Measurements from ENCODE around the gene GAREM1. TPM values are rescaled to one million over a fixed set of nuclear protein-coding genes. Genes with fewer than 3 reads are reported as not detected.

GAREM1 gene
- total RNA-seq, 4 donors from 2014 or later = 10.8 to 32.5 (median 18.3) TPM

DNA sequence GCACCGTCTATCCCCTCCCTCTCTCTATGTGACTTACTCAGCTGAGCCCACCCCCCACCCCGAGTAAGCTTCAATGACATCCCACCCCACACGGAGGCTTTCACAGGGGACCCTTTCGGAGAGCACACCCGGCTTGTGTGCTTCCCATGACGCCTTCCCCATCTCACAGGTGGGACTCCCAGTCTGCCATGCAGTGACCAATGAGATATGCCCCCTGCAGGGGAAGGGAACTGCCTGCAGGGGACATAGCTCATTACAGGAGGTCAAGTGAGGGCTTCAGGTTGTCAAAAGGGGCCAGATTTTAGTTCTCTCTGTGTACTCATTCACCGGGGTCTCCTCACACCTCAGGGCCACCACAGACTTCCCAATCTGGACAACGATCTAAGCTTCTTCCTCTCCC, 112.6 kb downstream of the GAREM1 start:
- DNase-seq = no peak
- H3K4me1 ChIP-seq = peaks cover 0 to 8% (median 0%) of the 10 kb centered on the region in 3 donors
- no peaks in the 10 kb centered on the region for H3K27me3 ChIP-seq
- H3K4me3 ChIP-seq = no peak overlapping the region
- WGBS, 2 donors = 63 to 74% methylated on average over 4 to 7 of the region's 8 CpGs
- no peaks in the 10 kb centered on the region for H3K9me3 ChIP-seq
- no peaks in the 10 kb centered on the region for H3K36me3 ChIP-seq
- TF ChIP-seq, protein P1, sequence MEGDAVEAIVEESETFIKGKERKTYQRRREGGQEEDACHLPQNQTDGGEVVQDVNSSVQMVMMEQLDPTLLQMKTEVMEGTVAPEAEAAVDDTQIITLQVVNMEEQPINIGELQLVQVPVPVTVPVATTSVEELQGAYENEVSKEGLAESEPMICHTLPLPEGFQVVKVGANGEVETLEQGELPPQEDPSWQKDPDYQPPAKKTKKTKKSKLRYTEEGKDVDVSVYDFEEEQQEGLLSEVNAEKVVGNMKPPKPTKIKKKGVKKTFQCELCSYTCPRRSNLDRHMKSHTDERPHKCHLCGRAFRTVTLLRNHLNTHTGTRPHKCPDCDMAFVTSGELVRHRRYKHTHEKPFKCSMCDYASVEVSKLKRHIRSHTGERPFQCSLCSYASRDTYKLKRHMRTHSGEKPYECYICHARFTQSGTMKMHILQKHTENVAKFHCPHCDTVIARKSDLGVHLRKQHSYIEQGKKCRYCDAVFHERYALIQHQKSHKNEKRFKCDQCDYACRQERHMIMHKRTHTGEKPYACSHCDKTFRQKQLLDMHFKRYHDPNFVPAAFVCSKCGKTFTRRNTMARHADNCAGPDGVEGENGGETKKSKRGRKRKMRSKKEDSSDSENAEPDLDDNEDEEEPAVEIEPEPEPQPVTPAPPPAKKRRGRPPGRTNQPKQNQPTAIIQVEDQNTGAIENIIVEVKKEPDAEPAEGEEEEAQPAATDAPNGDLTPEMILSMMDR (IDR thresholded peaks at IDR 0.05) = no peak
- no peak for TF ChIP-seq POLR2A (IDR thresholded peaks at IDR 0.05)
- intact Hi-C loops (cut with DNase I) = no loop called here
- no peak overlapping the region for H3K27ac ChIP-seq

DNA sequence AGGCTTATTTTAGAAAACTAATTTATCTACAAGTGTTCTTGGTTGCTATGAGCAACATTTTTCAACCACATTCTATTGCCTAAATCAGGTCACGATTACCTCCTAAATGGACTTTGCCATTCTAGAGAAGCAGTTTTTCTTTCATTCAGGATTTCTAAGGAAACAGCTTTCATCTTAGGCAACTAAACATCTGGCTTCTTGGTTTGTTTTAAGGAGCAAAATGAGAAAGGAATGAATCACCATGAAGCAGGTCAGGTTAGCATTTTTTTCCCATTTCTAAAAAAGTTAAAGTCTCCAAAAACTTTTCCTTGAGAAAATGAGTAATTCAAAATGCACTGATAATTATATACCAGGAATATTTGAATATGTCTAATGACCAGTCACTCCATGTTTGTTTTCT, 114.8 kb downstream of the GAREM1 start:
- WGBS, 2 donors = 63 to 76% methylated on average over 1 of the region's 1 CpG
- H3K4me3 ChIP-seq = no peak overlapping the region
- intact Hi-C loops (cut with DNase I) = no loop called here
- H3K27ac ChIP-seq = no peak overlapping the region
- TF ChIP-seq, protein P1 (IDR thresholded peaks at IDR 0.05) = no peak
- no peak for TF ChIP-seq POLR2A (IDR thresholded peaks at IDR 0.05)
- H3K4me1 ChIP-seq = peaks cover 0 to 4% (median 0%) of the 10 kb centered on the region in 3 donors
- H3K27me3 ChIP-seq = no peaks in the 10 kb centered on the region
- no peak for DNase-seq
- no peaks in the 10 kb centered on the region for H3K36me3 ChIP-seq
- H3K9me3 ChIP-seq = no peaks in the 10 kb centered on the region

- peaks cover 0 to 18% (median 0%) of the 10 kb centered on the region in 3 donors for H3K4me1 ChIP-seq
- no peak overlapping the region for H3K4me3 ChIP-seq
- no peaks in the 10 kb centered on the region for H3K27me3 ChIP-seq
- 84 to 93% methylated on average over 5 of the region's 5 CpGs for WGBS, 2 donors
- H3K27ac ChIP-seq = no peak overlapping the region
- no peaks in the 10 kb centered on the region for H3K36me3 ChIP-seq
- TF ChIP-seq, protein P1 (IDR thresholded peaks at IDR 0.05) = no peak
- TF ChIP-seq POLR2A (IDR thresholded peaks at IDR 0.05) = no peak
- H3K9me3 ChIP-seq = no peaks in the 10 kb centered on the region
- no peak for DNase-seq
- intact Hi-C loops (cut with DNase I) = no loop called here
Observed at GRCh38 chr18:32354518-32354917, 116.2 kb downstream of the GAREM1 start.

DNA sequence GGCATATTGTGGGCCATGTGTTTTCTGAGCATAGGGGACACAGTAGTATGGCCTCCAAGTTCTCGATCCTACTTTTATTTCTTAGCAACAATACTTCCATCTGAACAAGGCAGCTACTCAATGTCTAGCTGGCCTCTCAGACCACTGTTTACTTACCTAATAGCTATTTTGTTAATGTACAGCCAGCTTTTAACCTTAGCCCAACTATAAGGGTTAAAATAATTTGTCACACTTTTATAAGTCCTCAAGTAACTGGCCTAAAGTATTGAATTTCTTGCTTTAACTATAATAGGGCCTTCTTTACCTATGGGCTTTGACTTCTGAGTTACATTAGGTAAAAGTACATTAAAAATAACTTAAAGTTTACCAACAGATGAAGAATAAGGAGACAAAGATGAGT, 117.4 kb downstream of the GAREM1 start:
- intact Hi-C loops (cut with DNase I) = no loop called here
- no peak for TF ChIP-seq POLR2A (IDR thresholded peaks at IDR 0.05)
- TF ChIP-seq, protein P1 (IDR thresholded peaks at IDR 0.05) = no peak

DNA sequence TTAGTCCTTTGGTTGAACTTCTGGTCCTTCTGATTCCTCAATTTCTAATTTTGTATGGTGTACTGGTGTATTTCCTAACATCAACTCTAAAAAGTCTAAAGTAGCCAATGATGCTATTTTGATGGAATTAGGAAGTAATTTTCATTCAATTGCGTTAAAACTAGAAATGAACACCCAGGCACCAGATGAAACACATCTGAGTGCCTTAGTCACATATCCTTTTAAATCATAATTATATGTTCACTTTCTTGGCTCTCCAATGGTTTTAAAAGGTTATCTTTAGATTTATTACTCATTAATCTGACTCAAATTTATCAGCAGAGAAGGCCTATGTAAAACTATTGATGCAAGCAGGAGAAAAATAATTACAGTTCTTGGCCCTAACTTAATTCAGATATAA, 119.7 kb downstream of the GAREM1 start:
- Histone ChIP-seq H3K4me3 (no peak overlapping the region), H3K27ac (peak overlapping the region in 3 of 4 donors; percentile 56 to 79 (median 75)), H3K27me3 (no peaks in the 10 kb centered on the region), H3K9me3 (no peaks in the 10 kb centered on the region), H3K4me1 (peaks cover 0 to 47% (median 0%) of the 10 kb centered on the region in 3 donors), H3K36me3 (no peaks in the 10 kb centered on the region)
- no peak for DNase-seq
- WGBS, 2 donors = 29 to 39% methylated on average over 1 of the region's 1 CpG
- TF ChIP-seq, protein P1 (IDR thresholded peaks at IDR 0.05) = no peak
- TF ChIP-seq POLR2A (IDR thresholded peaks at IDR 0.05) = no peak
- intact Hi-C loops (cut with DNase I) = no loop called here

More for the DNA sequence above, 117.4 kb downstream of the GAREM1 start:
- Histone ChIP-seq H3K4me3 (no peak overlapping the region), H3K9me3 (no peaks in the 10 kb centered on the region), H3K36me3 (no peaks in the 10 kb centered on the region), H3K4me1 (peaks cover 0 to 28% (median 0%) of the 10 kb centered on the region in 3 donors), H3K27me3 (no peaks in the 10 kb centered on the region), H3K27ac (no peak overlapping the region)
- WGBS, 2 donors = 89 to 100% methylated on average over 1 of the region's 1 CpG
- DNase-seq = no peak
